Panc1 (cell line): ENCODE measurements around the gene ZNF414.

Experiments used
- POLR2AphosphoS5 ChIP-seq: IDR thresholded peaks from 2 replicates; pipeline ENCODE4 v1.6.1; 2012; ENCODE audit warnings: mild to moderate bottlenecking, low read depth, low read length, moderate library complexity
- SIN3A ChIP-seq: IDR thresholded peaks from 2 replicates; pipeline ENCODE4 v1.6.1; 2012; ENCODE audit warnings: low read depth, mild to moderate bottlenecking, low read length, moderate library complexity, borderline replicate concordance; ENCODE audit not compliant: insufficient read depth
- TCF7L2 ChIP-seq: IDR thresholded peaks from 2 replicates; pipeline ENCODE4 v1.6.1; 2011; ENCODE audit warnings: mild to moderate bottlenecking, low read depth, low read length, inconsistent platforms
- TF ChIP-seq, protein P1 (sequence below), 2 experiments: IDR thresholded peaks; 2 replicates each; pipeline ENCODE4 v1.6.1; 2011 to 2012; ENCODE audit warnings: low read depth in 2 of 2, control low read depth in 1 of 2, low read length in 1 of 2, mild to moderate bottlenecking in 1 of 2, moderate library complexity in 1 of 2; ENCODE audit not compliant: insufficient read depth in 1 of 2
- TF ChIP-seq, protein P2 (sequence below): fragments of 450-650 bp; IDR thresholded peaks from 2 replicates; pipeline ENCODE4 v1.5.1; 2017; ENCODE audit warnings: mild to moderate bottlenecking

DNA sequence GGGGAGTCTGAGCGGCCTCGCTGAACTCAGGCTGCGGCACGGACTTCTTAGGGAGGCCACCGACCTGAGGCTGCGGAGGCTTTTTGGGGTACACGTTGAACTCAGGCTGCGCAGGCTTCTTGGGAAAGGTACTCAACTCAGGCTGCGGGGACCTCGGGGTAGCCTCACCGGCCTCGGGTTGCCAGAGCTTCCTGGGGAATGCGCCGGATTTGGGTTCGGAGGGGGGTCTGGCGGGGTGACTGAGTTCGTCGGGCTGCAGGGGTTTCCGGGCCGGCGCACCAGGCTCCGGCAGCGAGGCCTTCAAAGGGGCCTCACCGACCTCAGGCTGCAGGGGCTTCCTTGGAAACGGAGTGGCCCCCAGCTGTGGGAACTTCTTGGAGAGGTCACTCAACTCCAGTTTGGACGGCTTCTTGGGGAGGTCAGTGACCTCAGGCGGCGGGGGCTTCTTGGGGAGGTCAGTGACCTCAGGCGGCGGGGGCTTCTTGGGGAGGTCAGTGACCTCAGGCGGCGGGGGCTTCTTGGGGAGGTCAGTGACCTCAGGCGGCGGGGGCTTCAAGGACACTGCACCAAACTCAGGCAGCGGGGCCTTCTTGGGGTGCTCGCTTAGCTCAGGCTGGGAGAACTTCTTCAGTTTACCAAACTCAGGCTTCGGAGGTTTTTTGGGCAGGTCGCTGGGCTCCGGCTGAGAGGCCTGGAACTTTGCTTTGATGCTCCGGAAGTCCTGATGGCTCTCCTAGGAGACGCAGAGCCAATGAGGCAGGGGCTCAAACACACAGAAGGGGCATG is 14.7 kb downstream of the ZNF414 start:
- TF ChIP-seq POLR2AphosphoS5: no peak
- TF ChIP-seq, protein P1, sequence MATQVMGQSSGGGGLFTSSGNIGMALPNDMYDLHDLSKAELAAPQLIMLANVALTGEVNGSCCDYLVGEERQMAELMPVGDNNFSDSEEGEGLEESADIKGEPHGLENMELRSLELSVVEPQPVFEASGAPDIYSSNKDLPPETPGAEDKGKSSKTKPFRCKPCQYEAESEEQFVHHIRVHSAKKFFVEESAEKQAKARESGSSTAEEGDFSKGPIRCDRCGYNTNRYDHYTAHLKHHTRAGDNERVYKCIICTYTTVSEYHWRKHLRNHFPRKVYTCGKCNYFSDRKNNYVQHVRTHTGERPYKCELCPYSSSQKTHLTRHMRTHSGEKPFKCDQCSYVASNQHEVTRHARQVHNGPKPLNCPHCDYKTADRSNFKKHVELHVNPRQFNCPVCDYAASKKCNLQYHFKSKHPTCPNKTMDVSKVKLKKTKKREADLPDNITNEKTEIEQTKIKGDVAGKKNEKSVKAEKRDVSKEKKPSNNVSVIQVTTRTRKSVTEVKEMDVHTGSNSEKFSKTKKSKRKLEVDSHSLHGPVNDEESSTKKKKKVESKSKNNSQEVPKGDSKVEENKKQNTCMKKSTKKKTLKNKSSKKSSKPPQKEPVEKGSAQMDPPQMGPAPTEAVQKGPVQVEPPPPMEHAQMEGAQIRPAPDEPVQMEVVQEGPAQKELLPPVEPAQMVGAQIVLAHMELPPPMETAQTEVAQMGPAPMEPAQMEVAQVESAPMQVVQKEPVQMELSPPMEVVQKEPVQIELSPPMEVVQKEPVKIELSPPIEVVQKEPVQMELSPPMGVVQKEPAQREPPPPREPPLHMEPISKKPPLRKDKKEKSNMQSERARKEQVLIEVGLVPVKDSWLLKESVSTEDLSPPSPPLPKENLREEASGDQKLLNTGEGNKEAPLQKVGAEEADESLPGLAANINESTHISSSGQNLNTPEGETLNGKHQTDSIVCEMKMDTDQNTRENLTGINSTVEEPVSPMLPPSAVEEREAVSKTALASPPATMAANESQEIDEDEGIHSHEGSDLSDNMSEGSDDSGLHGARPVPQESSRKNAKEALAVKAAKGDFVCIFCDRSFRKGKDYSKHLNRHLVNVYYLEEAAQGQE (IDR thresholded peaks at IDR 0.05; ENCODE audit: insufficient read depth in 1 of 2, low read depth in 2 of 2, low read length in 1 of 2): no peak
- TF ChIP-seq, protein P2, sequence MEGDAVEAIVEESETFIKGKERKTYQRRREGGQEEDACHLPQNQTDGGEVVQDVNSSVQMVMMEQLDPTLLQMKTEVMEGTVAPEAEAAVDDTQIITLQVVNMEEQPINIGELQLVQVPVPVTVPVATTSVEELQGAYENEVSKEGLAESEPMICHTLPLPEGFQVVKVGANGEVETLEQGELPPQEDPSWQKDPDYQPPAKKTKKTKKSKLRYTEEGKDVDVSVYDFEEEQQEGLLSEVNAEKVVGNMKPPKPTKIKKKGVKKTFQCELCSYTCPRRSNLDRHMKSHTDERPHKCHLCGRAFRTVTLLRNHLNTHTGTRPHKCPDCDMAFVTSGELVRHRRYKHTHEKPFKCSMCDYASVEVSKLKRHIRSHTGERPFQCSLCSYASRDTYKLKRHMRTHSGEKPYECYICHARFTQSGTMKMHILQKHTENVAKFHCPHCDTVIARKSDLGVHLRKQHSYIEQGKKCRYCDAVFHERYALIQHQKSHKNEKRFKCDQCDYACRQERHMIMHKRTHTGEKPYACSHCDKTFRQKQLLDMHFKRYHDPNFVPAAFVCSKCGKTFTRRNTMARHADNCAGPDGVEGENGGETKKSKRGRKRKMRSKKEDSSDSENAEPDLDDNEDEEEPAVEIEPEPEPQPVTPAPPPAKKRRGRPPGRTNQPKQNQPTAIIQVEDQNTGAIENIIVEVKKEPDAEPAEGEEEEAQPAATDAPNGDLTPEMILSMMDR: no peak
- TF ChIP-seq TCF7L2: no peak
- TF ChIP-seq SIN3A: no peak
